8988T (cell line): ENCODE data around the gene ANKRD27.

Source experiments
- DNase-seq: peaks from one replicate; pipeline ENCODE4 v3.0.0; 2011

ANKRD27 gene

GRCh38 chr19:32650671-32651070 is 24.3 kb downstream of the ANKRD27 start:
- no peak for DNase-seq

GRCh38 chr19:32649751-32650150 is 25.2 kb downstream of the ANKRD27 start:
- no peak for DNase-seq

GRCh38 chr19:32647361-32647760 is 27.6 kb downstream of the ANKRD27 start:
- no peak for DNase-seq

- DNase-seq, result no peak
Measured at GRCh38 chr19:32646556-32646955, 28.4 kb downstream of the ANKRD27 start.

- no peak for DNase-seq
Measured at GRCh38 chr19:32642771-32643170, 32.2 kb downstream of the ANKRD27 start.

- no peak for DNase-seq
Measured at GRCh38 chr19:32638625-32639024, 36.4 kb downstream of the ANKRD27 start.

- DNase-seq, result no peak
Measured at GRCh38 chr19:32637480-32637879, 37.5 kb downstream of the ANKRD27 start.

GRCh38 chr19:32631381-32631780 is 43.6 kb downstream of the ANKRD27 start:
- no peak for DNase-seq

- no peak for DNase-seq
Measured at GRCh38 chr19:32630338-32630737, 44.6 kb downstream of the ANKRD27 start.

GRCh38 chr19:32627714-32628270 is 47.2 kb downstream of the ANKRD27 start:
- DNase-seq, result no peak

GRCh38 chr19:32626969-32627368 is 48.0 kb downstream of the ANKRD27 start:
- DNase-seq, result no peak

GRCh38 chr19:32624410-32624809 is 50.6 kb downstream of the ANKRD27 start:
- no peak for DNase-seq

GRCh38 chr19:32622002-32622401 is 53.0 kb downstream of the ANKRD27 start:
- no peak for DNase-seq

- DNase-seq, result no peak
Measured at GRCh38 chr19:32619051-32619685, 55.8 kb downstream of the ANKRD27 start.

GRCh38 chr19:32615569-32615968 is 59.4 kb downstream of the ANKRD27 start:
- DNase-seq, result no peak

- DNase-seq, result no peak
Measured at GRCh38 chr19:32614916-32615315, 60.1 kb downstream of the ANKRD27 start.

- no peak for DNase-seq
Measured at GRCh38 chr19:32613008-32613407, 62.0 kb downstream of the ANKRD27 start.

- no peak for DNase-seq
Measured at GRCh38 chr19:32611161-32611560, 63.8 kb downstream of the ANKRD27 start.

GRCh38 chr19:32607479-32607878 is 67.5 kb downstream of the ANKRD27 start:
- DNase-seq, result no peak

GRCh38 chr19:32606289-32606688 is 68.7 kb downstream of the ANKRD27 start:
- DNase-seq, result no peak

GRCh38 chr19:32605544-32605943 is 69.4 kb downstream of the ANKRD27 start:
- DNase-seq, result no peak

GRCh38 chr19:32603961-32604360 is 71.0 kb downstream of the ANKRD27 start:
- DNase-seq, result no peak

- DNase-seq, result peak; percentile 49
Measured at GRCh38 chr19:32599736-32600157, 75.2 kb downstream of the ANKRD27 start.

- DNase-seq, result no peak
Measured at GRCh38 chr19:32599258-32599657, 75.7 kb downstream of the ANKRD27 start.

- no peak for DNase-seq
Measured at GRCh38 chr19:32598022-32598421, 77.0 kb downstream of the ANKRD27 start.
